H9 (cell line): ENCODE data around the gene CD207. TPM values are rescaled to one million over a fixed set of nuclear protein-coding genes. Genes with fewer than 3 reads are reported as not detected.

ENCODE experiments used
- DNase-seq: peaks from one replicate; pipeline ENCODE4 v3.0.0-alpha.2; 2017
- H2AFZ ChIP-seq: one replicate; pipeline ENCODE4 v1.6.1; 2013; ENCODE audit warnings: mild to moderate bottlenecking, low read length, control low read depth, moderate library complexity
- H2AK5ac ChIP-seq: 2 replicates; pipeline ENCODE4 v1.6.1; 2013; ENCODE audit warnings: low read length, control low read depth, mixed read lengths; ENCODE audit not compliant: insufficient read length
- H2BK120ac ChIP-seq: one replicate; pipeline ENCODE4 v1.6.1; 2013; ENCODE audit warnings: low read depth, mild to moderate bottlenecking, low read length, control low read depth, inconsistent platforms; ENCODE audit not compliant: poor library complexity, severe bottlenecking
- H2BK12ac ChIP-seq: 2 replicates; pipeline ENCODE4 v1.6.1; 2013; ENCODE audit warnings: low read length, control low read depth, mixed read lengths, low read depth; ENCODE audit not compliant: insufficient read length
- H2BK15ac ChIP-seq: 2 replicates; pipeline ENCODE4 v1.6.1; 2013; ENCODE audit warnings: low read depth, low read length, control low read depth
- H2BK20ac ChIP-seq: one replicate; pipeline ENCODE4 v1.6.1; 2013; ENCODE audit warnings: low read depth, mild to moderate bottlenecking, low read length, control low read depth, inconsistent platforms; ENCODE audit not compliant: poor library complexity, severe bottlenecking
- H2BK5ac ChIP-seq: 2 replicates; pipeline ENCODE4 v1.6.1; 2013; ENCODE audit warnings: low read length, control low read depth, mixed read lengths; ENCODE audit not compliant: insufficient read length
- H3K14ac ChIP-seq: 2 replicates; pipeline ENCODE4 v1.6.1; 2013; ENCODE audit warnings: low read length, control low read depth; ENCODE audit not compliant: insufficient read depth
- H3K18ac ChIP-seq: 2 replicates; pipeline ENCODE4 v1.6.1; 2013; ENCODE audit warnings: low read depth, mild to moderate bottlenecking, mixed read lengths, low read length, control low read depth; ENCODE audit not compliant: insufficient read length
- H3K23ac ChIP-seq: 2 replicates; pipeline ENCODE4 v1.6.1; 2013; ENCODE audit warnings: low read length, control low read depth, mixed read lengths, low read depth; ENCODE audit not compliant: insufficient read length
- H3K23me2 ChIP-seq: 2 replicates; pipeline ENCODE4 v1.6.1; 2013; ENCODE audit warnings: low read depth, mild to moderate bottlenecking, mixed read lengths, low read length, control low read depth; ENCODE audit not compliant: insufficient read length, poor library complexity, severe bottlenecking
- H3K27ac ChIP-seq: 2 replicates; pipeline ENCODE4 v1.5.1; 2013; ENCODE audit warnings: low read length, control low read depth, mixed read lengths, low read depth; ENCODE audit not compliant: insufficient read length
- H3K27me3 ChIP-seq: 2 replicates; pipeline ENCODE4 v1.6.1; 2013; ENCODE audit warnings: low read length, control low read depth, inconsistent platforms; ENCODE audit not compliant: insufficient read depth
- H3K4ac ChIP-seq: 2 replicates; pipeline ENCODE4 v1.6.1; 2013; ENCODE audit warnings: low read depth, mild to moderate bottlenecking, control low read depth, inconsistent platforms, low read length, moderate library complexity
- H3K4me1 ChIP-seq: 2 replicates; pipeline ENCODE4 v1.6.1; 2013; ENCODE audit warnings: low read length, control low read depth, inconsistent platforms; ENCODE audit not compliant: insufficient read depth
- H3K4me2 ChIP-seq: 2 replicates; pipeline ENCODE4 v1.6.1; 2013; ENCODE audit warnings: low read length, control low read depth, mixed read lengths; ENCODE audit not compliant: insufficient read length, insufficient read depth
- H3K56ac ChIP-seq: 2 replicates; pipeline ENCODE4 v1.6.1; 2013; ENCODE audit warnings: low read depth, mild to moderate bottlenecking, mixed read lengths, low read length, control low read depth; ENCODE audit not compliant: insufficient read length
- H3K79me1 ChIP-seq: 2 replicates; pipeline ENCODE4 v1.6.1; 2013; ENCODE audit warnings: low read depth, mild to moderate bottlenecking, moderate library complexity, low read length, control low read depth, inconsistent platforms; ENCODE audit not compliant: insufficient read depth, poor library complexity, severe bottlenecking
- H3K79me2 ChIP-seq: 2 replicates; pipeline ENCODE4 v1.6.1; 2013; ENCODE audit warnings: low read length, control low read depth, inconsistent platforms; ENCODE audit not compliant: insufficient read depth
- H3K9ac ChIP-seq: 2 replicates; pipeline ENCODE4 v1.6.1; 2013; ENCODE audit warnings: low read length, control low read depth, mixed read lengths; ENCODE audit not compliant: insufficient read length; ENCODE audit errors: extremely low read depth
- H3K9me3 ChIP-seq: one replicate; pipeline ENCODE4 v1.6.1; 2013; ENCODE audit warnings: low read depth, low read length, inconsistent platforms; ENCODE audit not compliant: control insufficient read depth
- H3T11ph ChIP-seq: one replicate; pipeline ENCODE4 v1.6.1; 2013; ENCODE audit warnings: mild to moderate bottlenecking, low read length, control low read depth, inconsistent platforms
- H4K20me1 ChIP-seq: one replicate; pipeline ENCODE4 v1.6.1; 2013; ENCODE audit not compliant: control insufficient read depth, insufficient read length, insufficient read depth
- H4K5ac ChIP-seq: 2 replicates; pipeline ENCODE4 v1.6.1; 2013; ENCODE audit warnings: low read depth, mild to moderate bottlenecking, mixed read lengths, low read length, control low read depth; ENCODE audit not compliant: insufficient read length
- H4K8ac ChIP-seq: replicated peaks from 2 replicates; pipeline ENCODE4 v1.6.1; 2013; ENCODE audit warnings: low read length, control low read depth, mixed read lengths, low read depth; ENCODE audit not compliant: insufficient read length
- H4K91ac ChIP-seq: 2 replicates; pipeline ENCODE4 v1.6.1; 2013; ENCODE audit warnings: low read depth, mild to moderate bottlenecking, moderate library complexity, mixed read lengths, low read length, control low read depth; ENCODE audit not compliant: insufficient read length
- H3K27ac Mint-ChIP-seq, 3 experiments: 2 replicates in 2 of 3; 3 replicates in 1 of 3; pipeline ENCODE4 v1.8.0; 2020 to 2021; ENCODE audit warnings: mixed read lengths in 3 of 3, mild to moderate bottlenecking in 1 of 3, moderate library complexity in 1 of 3
- H3K27me3 Mint-ChIP-seq: 2 replicates; pipeline ENCODE4 v1.8.0; 2021; ENCODE audit warnings: low read depth, mild to moderate bottlenecking, moderate library complexity, mixed read lengths
- H3K36me3 Mint-ChIP-seq, 3 experiments: 2 replicates in 2 of 3; 3 replicates in 1 of 3; pipeline ENCODE4 v1.8.0; 2020 to 2021; ENCODE audit warnings: low read depth in 3 of 3, mixed read lengths in 3 of 3; ENCODE audit not compliant: insufficient read depth in 1 of 3
- H3K4me1 Mint-ChIP-seq, 2 experiments: 2 replicates each; pipeline ENCODE4 v1.8.0; 2020; ENCODE audit warnings: mixed read lengths in 2 of 2
- H3K4me3 Mint-ChIP-seq, 2 experiments: 2 replicates in 1 of 2; 3 replicates in 1 of 2; pipeline ENCODE4 v1.8.0; 2020 to 2021; ENCODE audit warnings: mild to moderate bottlenecking in 2 of 2, mixed read lengths in 2 of 2, moderate library complexity in 1 of 2
- H3K9me3 Mint-ChIP-seq, 2 experiments: 2 replicates in 1 of 2; 3 replicates in 1 of 2; pipeline ENCODE4 v1.8.0; 2020; ENCODE audit warnings: mild to moderate bottlenecking in 2 of 2, mixed read lengths in 2 of 2, moderate library complexity in 1 of 2
- CTCF ChIP-seq: fragments of 200-600 bp; sonication (generic); conservative IDR thresholded peaks from 3 replicates; pipeline ENCODE4 v1.8.0; 2021; ENCODE audit warnings: antibody characterized with exemption, mild to moderate bottlenecking
- whole genome bisulfite sequencing: extraction: QIAGEN DNeasy Blood & Tissue Kit; methylation state at CpG from one replicate; pipeline ENCODE4 v1.1.7; 2013; ENCODE audit warnings: missing lambda C conversion rate, low lambda C conversion rate, mixed read lengths; ENCODE audit not compliant: insufficient read length; ENCODE audit errors: extremely low coverage; 5-methylcytosine and 5-hydroxymethylcytosine counted together
- total RNA-seq: library from RNA; stranded (reverse); gene quantifications from 2 replicates; pipeline ENCODE4 v1.2.1, GENCODE V29; 2021

The CD207 gene
- total RNA-seq, 1 experiment from 2014 or later, result not detected

GRCh38 chr2:70861777-70862625 lies 26.4 kb upstream of the CD207 start:
- H3K18ac ChIP-seq, result no peak overlapping the region
- no peak overlapping the region for H2BK12ac ChIP-seq
- H4K20me1 ChIP-seq, result no peaks in the 10 kb centered on the region
- no peak overlapping the region for H3T11ph ChIP-seq
- no peak overlapping the region for H2BK120ac ChIP-seq
- no peak overlapping the region for H3K27ac ChIP-seq
- Mint-ChIP-seq H3K4me3 (no peak overlapping the region), H3K36me3 (no peaks in the 10 kb centered on the region), H3K27ac (no peak overlapping the region), H3K27me3 (peaks cover 93% of the 10 kb centered on the region), H3K4me1 (peaks cover 3 to 8% of the 10 kb centered on the region in 2 experiments), H3K9me3 (no peaks in the 10 kb centered on the region)
- no peak overlapping the region for H4K8ac ChIP-seq
- no peak overlapping the region for H3K23ac ChIP-seq
- H2AFZ ChIP-seq, result no peak overlapping the region
- H3K4ac ChIP-seq, result no peak overlapping the region
- H2BK5ac ChIP-seq, result no peak overlapping the region
- H3K27me3 ChIP-seq, result peaks cover 13% of the 10 kb centered on the region; the same call in 1 of the 2 replicates
- no peaks in the 10 kb centered on the region for H3K79me1 ChIP-seq
- no peaks in the 10 kb centered on the region; the same call in 1 of the 2 replicates for H3K4me1 ChIP-seq
- WGBS, result no CpG with 5 or more reads among the region's 21 CpGs
- H4K5ac ChIP-seq, result no peak overlapping the region
- no peak overlapping the region for H3K9ac ChIP-seq
- H3K56ac ChIP-seq, result no peak overlapping the region
- no peaks in the 10 kb centered on the region for H3K79me2 ChIP-seq
- no peak overlapping the region for H3K14ac ChIP-seq
- TF ChIP-seq CTCF, result peak; percentile 99
- H2BK20ac ChIP-seq, result no peak overlapping the region
- H2BK15ac ChIP-seq, result no peak overlapping the region
- H4K91ac ChIP-seq, result no peak overlapping the region
- H3K23me2 ChIP-seq, result no peaks in the 10 kb centered on the region
- DNase-seq, result peak; percentile 89
- no peak overlapping the region for H3K4me2 ChIP-seq
- H3K9me3 ChIP-seq, result no peaks in the 10 kb centered on the region
- no peak overlapping the region for H2AK5ac ChIP-seq
